PC-9 (cell line): ENCODE measurements around the gene ACSM4. TPM values are rescaled to one million over a fixed set of nuclear protein-coding genes. Genes with fewer than 3 reads are reported as not detected.
A peak's percentile ranks its signal among the peaks of the same experiment; 100 is the strongest.

Experiments used
- BruUV-seq: library from RNA; stranded (reverse); fragments of 400-500 nt; replicated peaks from 2 replicates; lab custom pipeline; 2021; lab: Mats Ljungman, UMichigan
- CTCF ChIA-PET: fragments of 300-600 bp; sonication (Branson Sonifier 250); formaldehyde crosslinking; loops from one replicate; lab custom pipeline; 2022; ENCODE audit warnings: antibody characterized with exemption; lab: Charles Lee
- POLR2A ChIA-PET: fragments of 300-600 bp; sonication (Branson Sonifier 250); formaldehyde crosslinking; loops from one replicate; lab custom pipeline; 2022; ENCODE audit warnings: antibody characterized with exemption; ENCODE audit not compliant: unreplicated experiment; lab: Charles Lee
- DNase-seq, 2 experiments: peaks; one replicate each; pipeline versions ENCODE4 v3.0.0 to v3.0.0-alpha.2; 2015 to 2022; ENCODE audit warnings: mixed read lengths in 1 of 2
- H2AFZ ChIP-seq: fragments of 200-600 bp; sonication (generic); 2 replicates; pipeline ENCODE4 v1.8.1; 2017; ENCODE audit warnings: antibody characterized with exemption
- H3F3A ChIP-seq: fragments of 200-600 bp; sonication (generic); 2 replicates; pipeline ENCODE4 v1.8.1; 2017; ENCODE audit warnings: antibody characterized with exemption, mild to moderate bottlenecking, low read depth; ENCODE audit not compliant: insufficient read depth
- H3K27ac ChIP-seq: fragments of 200-600 bp; sonication (generic); 2 replicates; pipeline ENCODE4 v1.6.1; 2016; ENCODE audit warnings: mixed run types
- H3K27me3 ChIP-seq: fragments of 200-600 bp; sonication (generic); 2 replicates; pipeline ENCODE4 v1.6.1; 2016; ENCODE audit warnings: low read depth, mixed run types; ENCODE audit not compliant: insufficient read depth
- H3K36me3 ChIP-seq: fragments of 200-600 bp; sonication (generic); 2 replicates; pipeline ENCODE4 v1.6.1; 2016; ENCODE audit warnings: low read depth, mixed run types
- H3K4me1 ChIP-seq: fragments of 200-600 bp; sonication (generic); replicated peaks from 2 replicates; pipeline ENCODE4 v1.6.1; 2016; ENCODE audit warnings: mixed run types; ENCODE audit not compliant: insufficient read depth
- H3K4me2 ChIP-seq: fragments of 200-600 bp; sonication (generic); 2 replicates; pipeline ENCODE4 v1.6.1; 2017; ENCODE audit warnings: mixed run types
- H3K4me3 ChIP-seq: fragments of 200-600 bp; sonication (generic); 2 replicates; pipeline ENCODE4 v1.6.1; 2016; ENCODE audit warnings: mixed run types
- H3K79me2 ChIP-seq: fragments of 200-600 bp; sonication (generic); 2 replicates; pipeline ENCODE4 v1.6.1; 2017; ENCODE audit warnings: low read depth, mixed run types
- H3K9me2 ChIP-seq: fragments of 200-600 bp; sonication (generic); 2 replicates; pipeline ENCODE4 v1.8.1; 2017; ENCODE audit warnings: mild to moderate bottlenecking; ENCODE audit not compliant: insufficient read depth
- H3K9me3 ChIP-seq: fragments of 200-600 bp; sonication (generic); 2 replicates; pipeline ENCODE4 v1.8.1; 2016; ENCODE audit warnings: low read depth; ENCODE audit not compliant: insufficient read depth
- H4K20me1 ChIP-seq: fragments of 200-600 bp; sonication (generic); 2 replicates; pipeline ENCODE4 v1.8.1; 2017; ENCODE audit not compliant: insufficient read depth
- EZH2 ChIP-seq: fragments of 200-600 bp; sonication (generic); IDR thresholded peaks from 2 replicates; pipeline ENCODE4 v1.8.0; 2017; ENCODE audit warnings: antibody characterized with exemption, low read depth
- intact Hi-C: fragments of 100-400 bp; cut with micrococcal nuclease; formaldehyde crosslinking; loops from one replicate; pipeline ENCODE4 v1.10.0; 2022; ENCODE audit not compliant: unreplicated experiment
- total RNA-seq: library from RNA; stranded (reverse); gene quantifications from 2 replicates; pipeline ENCODE4 v1.2.3, GENCODE V29; 2021
- TF ChIP-seq, protein P1 (sequence below): fragments of 200-600 bp; sonication (generic); conservative IDR thresholded peaks from 2 replicates; pipeline ENCODE4 v1.6.1; 2017; ENCODE audit warnings: mixed run types, antibody characterized with exemption, mild to moderate bottlenecking, moderate library complexity

Gene ACSM4
- total RNA-seq, 1 experiment from 2014 or later, result not detected

DNA sequence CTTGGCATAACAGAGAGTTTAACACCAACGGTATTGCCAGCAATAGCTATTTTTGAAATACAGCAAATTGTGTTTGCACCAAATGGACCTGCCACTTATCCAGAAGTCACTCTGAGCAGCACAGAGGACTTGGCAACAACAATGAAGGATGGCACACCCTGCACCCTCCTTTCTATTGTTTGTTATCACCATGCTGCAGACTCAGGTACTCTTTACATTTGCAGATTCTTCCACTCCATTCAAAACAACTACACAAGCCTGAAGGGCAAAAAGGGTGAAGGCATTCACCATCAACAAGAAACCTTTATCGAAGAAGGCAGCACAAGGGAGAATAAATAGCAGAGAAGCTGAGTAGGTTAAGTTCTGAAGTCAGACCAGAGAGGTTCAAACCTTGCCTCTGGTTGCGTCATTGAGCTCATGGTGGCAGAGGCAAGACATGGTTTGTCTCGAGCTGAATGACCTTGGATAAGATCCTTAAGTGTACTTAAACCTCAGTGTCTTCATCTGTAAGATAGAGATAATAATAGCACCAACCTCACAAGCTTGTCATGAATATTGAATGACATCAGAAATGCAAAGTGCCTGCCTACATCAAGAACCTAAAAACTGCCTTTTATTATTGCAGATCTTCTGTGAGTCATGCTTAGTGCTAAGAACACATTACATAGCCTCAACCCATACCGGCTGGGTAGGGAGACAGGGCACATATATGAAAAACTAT is 1.4 kb upstream of the ACSM4 start:
- Histone ChIP-seq H3K9me3 (no peaks in the 10 kb centered on the region), H3K4me2 (no peak overlapping the region), H3K9me2 (no peaks in the 10 kb centered on the region), H3K27me3 (0 out of 2 replicates have a peak, but pooled peaks cover under 1% of the 10 kb centered on the region), H3K36me3 (no peaks in the 10 kb centered on the region), H4K20me1 (no peaks in the 10 kb centered on the region), H2AFZ (no peak overlapping the region), H3F3A (no peaks in the 10 kb centered on the region), H3K4me1 (no peaks in the 10 kb centered on the region), H3K79me2 (no peaks in the 10 kb centered on the region), H3K27ac (no peak overlapping the region), H3K4me3 (no peak overlapping the region)
- no peak for TF ChIP-seq EZH2
- TF ChIP-seq, protein P1, sequence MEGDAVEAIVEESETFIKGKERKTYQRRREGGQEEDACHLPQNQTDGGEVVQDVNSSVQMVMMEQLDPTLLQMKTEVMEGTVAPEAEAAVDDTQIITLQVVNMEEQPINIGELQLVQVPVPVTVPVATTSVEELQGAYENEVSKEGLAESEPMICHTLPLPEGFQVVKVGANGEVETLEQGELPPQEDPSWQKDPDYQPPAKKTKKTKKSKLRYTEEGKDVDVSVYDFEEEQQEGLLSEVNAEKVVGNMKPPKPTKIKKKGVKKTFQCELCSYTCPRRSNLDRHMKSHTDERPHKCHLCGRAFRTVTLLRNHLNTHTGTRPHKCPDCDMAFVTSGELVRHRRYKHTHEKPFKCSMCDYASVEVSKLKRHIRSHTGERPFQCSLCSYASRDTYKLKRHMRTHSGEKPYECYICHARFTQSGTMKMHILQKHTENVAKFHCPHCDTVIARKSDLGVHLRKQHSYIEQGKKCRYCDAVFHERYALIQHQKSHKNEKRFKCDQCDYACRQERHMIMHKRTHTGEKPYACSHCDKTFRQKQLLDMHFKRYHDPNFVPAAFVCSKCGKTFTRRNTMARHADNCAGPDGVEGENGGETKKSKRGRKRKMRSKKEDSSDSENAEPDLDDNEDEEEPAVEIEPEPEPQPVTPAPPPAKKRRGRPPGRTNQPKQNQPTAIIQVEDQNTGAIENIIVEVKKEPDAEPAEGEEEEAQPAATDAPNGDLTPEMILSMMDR, result no peak
- intact Hi-C loops, result no loop called here
- POLR2A ChIA-PET, result no interaction called here
- no peak for DNase-seq
- CTCF ChIA-PET, result no interaction called here
- BruUV-seq, result no TSS peak

DNA sequence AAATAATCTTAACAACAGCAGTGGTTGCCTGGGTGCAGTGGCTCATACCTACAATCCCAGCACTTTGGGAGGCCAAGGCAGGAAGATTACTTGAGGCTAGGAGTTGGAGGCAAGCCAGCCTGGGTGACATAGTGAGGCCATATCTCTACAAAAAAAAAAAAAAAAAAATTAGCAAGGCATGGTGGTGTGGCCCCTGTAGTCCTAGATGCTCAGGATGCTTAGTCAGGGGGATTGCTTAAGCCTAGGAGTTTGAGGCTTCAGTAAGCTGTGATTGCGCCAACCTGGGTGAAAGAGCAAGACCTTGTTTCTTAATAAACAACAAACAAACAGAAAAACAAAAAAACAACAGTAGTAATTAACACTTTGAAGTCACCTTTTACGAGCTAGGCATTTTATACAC is 642 bp upstream of the ACSM4 start:
- intact Hi-C loops, result no loop called here
- Histone ChIP-seq H3K9me2 (no peaks in the 10 kb centered on the region), H4K20me1 (no peaks in the 10 kb centered on the region), H3K79me2 (no peaks in the 10 kb centered on the region), H3K36me3 (no peaks in the 10 kb centered on the region), H3K27me3 (no peaks in the 10 kb centered on the region), H3K4me1 (no peaks in the 10 kb centered on the region), H2AFZ (no peak overlapping the region), H3F3A (no peaks in the 10 kb centered on the region), H3K9me3 (no peaks in the 10 kb centered on the region), H3K4me3 (no peak overlapping the region), H3K4me2 (no peak overlapping the region), H3K27ac (no peak overlapping the region)
- ChIA-PET CTCF (no interaction called here), POLR2A (interaction anchor here (0.6 kb wide), 1 partner anchor 697 kb away, joined by 6 read pairs; no protein-coding TSS in a partner anchor)
- no TSS peak for BruUV-seq
- TF ChIP-seq, protein P1, result no peak
- no peak for TF ChIP-seq EZH2
- peak in 1 of 2 experiments; percentile 41 for DNase-seq

DNA sequence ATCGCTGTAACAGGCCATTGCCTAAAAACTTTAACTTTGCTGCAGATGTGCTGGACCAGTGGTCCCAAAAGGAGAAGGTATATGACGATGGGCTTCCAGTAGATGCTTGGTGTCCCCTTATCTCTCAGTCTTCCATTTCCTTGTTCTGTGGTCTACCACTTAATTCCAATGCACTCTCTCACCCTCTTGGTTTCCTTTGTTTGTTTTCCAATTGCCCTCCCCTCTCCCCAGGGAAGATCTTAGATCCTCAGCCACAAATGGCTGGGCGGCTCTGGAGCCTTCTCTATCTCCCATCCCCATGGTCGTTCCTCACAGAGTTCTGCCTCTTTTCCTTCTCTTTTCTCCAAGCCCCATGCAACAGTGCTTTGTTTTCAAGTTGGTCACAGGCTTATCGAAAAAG is 584 bp downstream of the ACSM4 start:
- intact Hi-C loops, result no loop called here
- Histone ChIP-seq H3K36me3 (no peaks in the 10 kb centered on the region), H3K4me3 (no peak overlapping the region), H3F3A (no peaks in the 10 kb centered on the region), H3K9me3 (no peaks in the 10 kb centered on the region), H4K20me1 (no peaks in the 10 kb centered on the region), H2AFZ (peak overlapping the region; percentile 42; the same call in 1 of the 2 replicates), H3K4me1 (no peaks in the 10 kb centered on the region), H3K79me2 (no peaks in the 10 kb centered on the region), H3K4me2 (no peak overlapping the region), H3K27ac (no peak overlapping the region), H3K27me3 (no peaks in the 10 kb centered on the region), H3K9me2 (no peaks in the 10 kb centered on the region)
- no TSS peak for BruUV-seq
- DNase-seq, result peak in 1 of 2 experiments; percentile 11
- TF ChIP-seq, protein P1, result no peak
- TF ChIP-seq EZH2, result no peak
- ChIA-PET POLR2A (no interaction called here), CTCF (no interaction called here)
